SK-N-MC (cell line): ENCODE data around the gene ATP13A2.
"Not testable (repeated sequence)": the region's sequence is repeated elsewhere in the genome, so short reads cannot be mapped to it uniquely, and the experiment has no call there.

Source experiments
- EZH2 ChIP-seq: fragments of 200-600 bp; sonication (generic); IDR thresholded peaks from one replicate; pipeline ENCODE4 v1.6.1; 2017; ENCODE audit warnings: antibody characterized with exemption
- POLR2AphosphoS5 ChIP-seq: IDR thresholded peaks from 2 replicates; pipeline ENCODE4 v1.6.1; 2012; ENCODE audit warnings: mild to moderate bottlenecking, low read depth, low read length, borderline replicate concordance

DNA sequence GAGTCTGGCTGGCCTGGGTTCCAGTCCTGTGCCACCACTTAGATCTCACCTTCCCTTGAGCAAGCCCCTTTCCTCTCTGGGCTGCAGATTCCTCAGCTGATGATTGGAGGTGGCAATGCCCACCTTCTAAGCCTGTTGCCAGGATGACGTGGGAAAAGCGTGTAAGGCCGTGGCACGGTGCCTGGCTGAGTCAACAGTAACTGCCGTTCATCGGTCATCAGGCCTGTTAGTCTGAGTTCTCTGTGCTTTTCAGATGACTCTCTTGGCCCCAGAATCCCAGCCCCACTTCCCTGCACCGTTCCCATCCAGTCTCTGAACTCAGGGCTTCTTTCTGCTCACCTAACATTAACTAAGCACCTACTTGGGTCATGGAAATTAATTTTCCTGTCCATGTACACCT, 62.7 kb downstream of the ATP13A2 start:
- not testable (repeated sequence) for TF ChIP-seq EZH2, POLR2AphosphoS5
